ENCODE data around the gene ESRP2. TPM values are rescaled to one million over a fixed set of nuclear protein-coding genes. Genes with fewer than 3 reads are reported as not detected.
A peak's percentile ranks its signal among the peaks of the same experiment; 100 is the strongest.

ESRP2 gene
- total and polyA plus RNA-seq, 7 experiments from 2014 or later, result 0.11 to 0.29 TPM; not detected in 5

DNA sequence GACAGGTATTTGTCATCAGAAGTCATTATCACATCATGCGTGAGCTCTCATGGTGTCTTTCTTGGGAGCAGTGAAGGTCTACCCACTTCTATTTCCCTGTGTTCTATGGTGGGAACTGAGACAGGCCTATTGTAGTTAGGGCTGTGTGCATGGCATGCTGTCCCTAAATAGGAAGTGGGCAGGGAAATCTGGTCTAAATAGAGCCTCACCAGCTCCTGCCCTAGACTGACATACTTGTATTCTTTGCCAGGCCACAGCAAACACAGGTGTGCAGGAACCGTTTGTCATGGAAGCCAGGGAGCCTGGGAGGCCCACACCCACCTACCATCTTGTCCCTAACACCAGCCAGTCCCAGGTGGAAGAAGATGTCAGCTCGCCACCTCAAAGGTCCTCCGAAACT is 38.5 kb upstream of the ESRP2 start:
- intact Hi-C loops (cut with micrococcal nuclease), result no loop called here
- ChIA-PET CTCF (interaction anchor here (1.9 to 27.4 kb wide), 3 partner anchors 10 to 54 kb away, joined by 6 to 317 read pairs (median 32); partner anchors contain the start of gene SLC7A6), POLR2A (interaction anchor here (0.6 to 25.4 kb wide), 6 partner anchors 11 to 165 kb away, joined by 3 to 531 read pairs (median 13); partner anchors contain the start of genes PRMT7, SLC7A6 and SLC7A6OS)
- ATAC-seq, result no peak
- Mint-ChIP-seq H3K27ac (peak overlapping the region; percentile 76 to 98 (median 97)), H3K36me3 (peaks cover 4 to 42% (median 24%) of the 10 kb centered on the region in 5 donors), H3K4me3 (peak overlapping the region; percentile 39 to 100 (median 79)), H3K4me1 (peaks cover 39 to 87% (median 78%) of the 10 kb centered on the region in 7 donors), H3K9me3 (peaks cover 0 to 2% (median 0%) of the 10 kb centered on the region in 11 donors), H3K27me3 (no peaks in the 10 kb centered on the region)
- Histone ChIP-seq H3K9me3 (ENCODE audit: control insufficient read depth in 2 of 3, low read length in 3 of 3) (no peaks in the 10 kb centered on the region), H3K36me3 (ENCODE audit: control insufficient read depth in 2 of 3, insufficient read depth in 3 of 3, low read length in 3 of 3) (peaks cover 0 to 25% (median 10%) of the 10 kb centered on the region in 3 experiments), H3K27me3 (ENCODE audit: control insufficient read depth in 2 of 2, insufficient read depth in 2 of 2, low read length in 2 of 2) (no peaks in the 10 kb centered on the region), H3K27ac (ENCODE audit: low read depth, low read length) (peak overlapping the region; percentile 83), H3K4me3 (ENCODE audit: low read length) (peak overlapping the region; percentile 4), H3K4me1 (ENCODE audit: control insufficient read depth in 2 of 2, insufficient read depth in 2 of 2, low read length in 2 of 2) (peaks cover 52 to 83% of the 10 kb centered on the region in 2 donors)
- no peak for DNase-seq

DNA sequence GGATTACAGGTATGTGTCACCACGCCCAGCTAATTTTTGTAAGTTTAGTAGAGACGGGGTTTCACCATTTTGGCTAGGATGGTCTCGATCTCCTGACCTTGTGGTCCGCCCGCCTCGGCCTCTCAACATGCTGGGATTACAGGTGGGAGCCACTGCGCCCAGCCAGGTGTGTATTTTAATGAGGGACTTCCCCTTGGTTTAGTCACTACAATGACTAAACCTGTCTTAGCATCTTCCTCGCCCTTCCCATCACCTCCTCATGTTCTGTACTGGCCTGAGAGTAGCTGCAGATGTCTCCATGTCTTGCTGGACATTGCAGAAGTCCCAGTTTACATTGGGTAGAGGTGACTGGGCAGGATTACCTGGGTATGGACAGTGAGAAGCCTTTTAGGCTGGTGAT is 38.0 kb upstream of the ESRP2 start:
- Histone ChIP-seq H3K4me1 (ENCODE audit: control insufficient read depth in 2 of 2, insufficient read depth in 2 of 2, low read length in 2 of 2) (peaks cover 57 to 83% of the 10 kb centered on the region in 2 donors), H3K4me3 (ENCODE audit: low read length) (no peak overlapping the region), H3K27me3 (ENCODE audit: control insufficient read depth in 2 of 2, insufficient read depth in 2 of 2, low read length in 2 of 2) (no peaks in the 10 kb centered on the region), H3K27ac (ENCODE audit: low read depth, low read length) (peak overlapping the region; percentile 83), H3K9me3 (ENCODE audit: control insufficient read depth in 2 of 3, low read length in 3 of 3) (no peaks in the 10 kb centered on the region), H3K36me3 (ENCODE audit: control insufficient read depth in 2 of 3, insufficient read depth in 3 of 3, low read length in 3 of 3) (peaks cover 0 to 25% (median 10%) of the 10 kb centered on the region in 3 experiments)
- no peaks in the 10 kb centered on the region for H3K27me3 Mint-ChIP-seq
- POLR2A ChIA-PET, result interaction anchor here (0.6 to 25.4 kb wide), 5 partner anchors 10 to 52 kb away, joined by 4 to 531 read pairs (median 22); partner anchors contain the start of genes PRMT7, SLC7A6 and SLC7A6OS
- peaks cover 0 to 2% (median 0%) of the 10 kb centered on the region in 11 donors for H3K9me3 Mint-ChIP-seq
- peaks cover 39 to 87% (median 79%) of the 10 kb centered on the region in 7 donors for H3K4me1 Mint-ChIP-seq
- peaks cover 4 to 45% (median 30%) of the 10 kb centered on the region in 5 donors for H3K36me3 Mint-ChIP-seq
- peak overlapping the region; percentile 76 to 98 (median 97) for H3K27ac Mint-ChIP-seq
- DNase-seq, result no peak
- CTCF ChIA-PET, result interaction anchor here (3.9 to 27.4 kb wide), 2 partner anchors 11 to 13 kb away, joined by 32 to 317 read pairs; partner anchors contain the start of gene SLC7A6
- H3K4me3 Mint-ChIP-seq, result peak overlapping the region; percentile 54 to 100 (median 79)
- no peak for ATAC-seq
- intact Hi-C loops (cut with micrococcal nuclease), result loop anchor here in 1 of 2 donors (1.0 kb wide), 1 partner anchor 7 kb away; no protein-coding TSS in a partner anchor

- peaks cover 39 to 89% (median 80%) of the 10 kb centered on the region in 7 donors for H3K4me1 Mint-ChIP-seq
- CTCF ChIA-PET, result interaction anchor here (1.0 to 27.4 kb wide), 7 partner anchors 11 to 202 kb away, joined by 3 to 317 read pairs (median 19); partner anchors contain the start of genes PRMT7, SLC7A6 and SLC7A6OS
- H3K27ac Mint-ChIP-seq, result peak overlapping the region; percentile 94 to 98 (median 97)
- peaks cover 0 to 2% (median 0%) of the 10 kb centered on the region in 11 donors for H3K9me3 Mint-ChIP-seq
- H3K27me3 Mint-ChIP-seq, result no peaks in the 10 kb centered on the region
- intact Hi-C loops (cut with micrococcal nuclease), result loop anchor here in 1 of 2 donors (1.0 kb wide), 1 partner anchor 8 kb away; no protein-coding TSS in a partner anchor
- Histone ChIP-seq H3K27me3 (ENCODE audit: control insufficient read depth in 2 of 2, insufficient read depth in 2 of 2, low read length in 2 of 2) (no peaks in the 10 kb centered on the region), H3K27ac (ENCODE audit: low read depth, low read length) (peak overlapping the region; percentile 83), H3K9me3 (ENCODE audit: control insufficient read depth in 2 of 3, low read length in 3 of 3) (no peaks in the 10 kb centered on the region), H3K4me1 (ENCODE audit: control insufficient read depth in 2 of 2, insufficient read depth in 2 of 2, low read length in 2 of 2) (peaks cover 57 to 84% of the 10 kb centered on the region in 2 donors), H3K36me3 (ENCODE audit: control insufficient read depth in 2 of 3, insufficient read depth in 3 of 3, low read length in 3 of 3) (peaks cover 0 to 25% (median 10%) of the 10 kb centered on the region in 3 experiments), H3K4me3 (ENCODE audit: low read length) (peak overlapping the region; percentile 15)
- DNase-seq (no peak), ATAC-seq (no peak)
- POLR2A ChIA-PET, result interaction anchor here (1.5 to 25.4 kb wide), 6 partner anchors 7 to 52 kb away, joined by 4 to 531 read pairs (median 24); partner anchors contain the start of genes PRMT7, SLC7A6 and SLC7A6OS
- peak overlapping the region; percentile 57 to 100 (median 81) for H3K4me3 Mint-ChIP-seq
- peaks cover 4 to 45% (median 30%) of the 10 kb centered on the region in 5 donors for H3K36me3 Mint-ChIP-seq
Measured at GRCh38 chr16:68273459-68273858, 37.5 kb upstream of the ESRP2 start.

DNA sequence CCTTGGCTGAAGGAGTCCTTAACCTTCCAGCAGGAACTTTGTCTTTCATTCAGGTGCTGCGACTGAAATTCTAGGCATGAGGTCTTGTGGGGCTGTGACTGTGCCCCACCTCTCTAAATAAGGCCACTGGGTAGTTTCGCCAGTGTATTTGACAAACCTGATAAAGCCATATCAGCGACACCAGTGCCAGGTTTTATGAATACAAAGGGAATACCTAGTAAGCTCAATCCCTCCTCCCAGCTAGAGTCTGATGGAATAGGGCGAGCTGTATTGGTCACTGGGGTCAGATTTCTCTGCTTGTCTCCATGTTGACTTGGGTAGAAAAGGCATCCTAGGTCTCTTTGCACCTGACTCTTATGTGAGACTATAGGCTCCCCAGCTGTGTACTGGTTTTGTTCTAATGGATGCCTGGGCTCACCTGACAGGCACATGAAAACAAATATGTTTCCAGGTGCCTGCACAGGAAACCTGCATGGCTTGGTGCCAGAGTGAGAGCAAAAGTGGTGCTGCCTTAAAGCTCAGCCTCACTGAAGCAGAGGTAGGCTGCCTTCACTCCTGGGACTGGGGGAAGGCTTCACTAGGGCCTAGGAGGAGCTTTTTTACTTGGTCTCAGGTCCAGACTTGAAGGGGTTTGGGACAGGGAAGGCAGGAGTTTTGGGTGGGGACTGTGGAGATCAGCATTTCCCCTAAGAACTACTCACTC is 36.7 kb upstream of the ESRP2 start:
- Histone ChIP-seq H3K9me3 (ENCODE audit: control insufficient read depth in 2 of 3, low read length in 3 of 3) (no peaks in the 10 kb centered on the region), H3K27me3 (ENCODE audit: control insufficient read depth in 2 of 2, insufficient read depth in 2 of 2, low read length in 2 of 2) (no peaks in the 10 kb centered on the region), H3K4me1 (ENCODE audit: control insufficient read depth in 2 of 2, insufficient read depth in 2 of 2, low read length in 2 of 2) (peaks cover 64 to 87% of the 10 kb centered on the region in 2 donors), H3K4me3 (ENCODE audit: low read length) (peak overlapping the region; percentile 15), H3K36me3 (ENCODE audit: control insufficient read depth in 2 of 3, insufficient read depth in 3 of 3, low read length in 3 of 3) (peaks cover 0 to 26% (median 10%) of the 10 kb centered on the region in 3 experiments), H3K27ac (ENCODE audit: low read depth, low read length) (peak overlapping the region; percentile 83)
- Mint-ChIP-seq H3K4me1 (peaks cover 44 to 93% (median 87%) of the 10 kb centered on the region in 7 donors), H3K36me3 (peaks cover 4 to 50% (median 35%) of the 10 kb centered on the region in 5 donors), H3K9me3 (peaks cover 0 to 2% (median 0%) of the 10 kb centered on the region in 11 donors), H3K27ac (peak overlapping the region; percentile 94 to 98 (median 97)), H3K27me3 (no peaks in the 10 kb centered on the region), H3K4me3 (peak overlapping the region; percentile 57 to 100 (median 81))
- DNase-seq, result peak in 8 of 9 donors; percentile 35 to 89 (median 84)
- intact Hi-C loops (cut with micrococcal nuclease), result loop anchor here in 1 of 2 donors (1.0 kb wide), 1 partner anchor 9 kb away; no protein-coding TSS in a partner anchor
- peak; percentile 59 for ATAC-seq
- POLR2A ChIA-PET, result interaction anchor here (0.7 to 25.4 kb wide), 6 partner anchors 8 to 44 kb away, joined by 3 to 531 read pairs (median 21); partner anchors contain the start of genes PRMT7, SLC7A6 and SLC7A6OS
- CTCF ChIA-PET, result interaction anchor here (0.7 to 27.4 kb wide), 7 partner anchors 11 to 251 kb away, joined by 3 to 317 read pairs (median 5); partner anchors contain the start of genes PRMT7, SLC7A6 and SLC7A6OS

DNA sequence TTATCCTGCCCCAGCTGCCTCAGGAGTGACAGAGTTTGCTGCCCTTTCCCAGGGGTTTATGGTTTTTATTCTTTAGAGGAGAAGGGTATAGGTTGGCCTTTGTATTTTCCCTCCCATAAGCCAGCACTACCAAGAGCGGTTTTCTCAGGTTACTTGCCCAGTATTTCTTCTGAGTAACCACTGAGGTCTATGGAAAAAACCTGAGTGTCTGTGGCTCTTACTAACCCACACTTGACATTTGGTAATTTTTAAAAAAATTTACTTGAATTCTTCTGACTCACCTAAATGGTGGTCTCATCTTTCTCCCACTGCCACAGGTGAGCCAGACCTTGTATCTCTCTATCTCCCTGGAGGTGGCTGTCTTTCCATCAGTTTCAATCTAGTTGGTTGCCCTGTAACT is 34.4 kb upstream of the ESRP2 start:
- ChIA-PET POLR2A (interaction anchor here (1.0 to 25.4 kb wide), 5 partner anchors 9 to 41 kb away, joined by 3 to 531 read pairs (median 9); partner anchors contain the start of genes PRMT7 and SLC7A6OS), CTCF (interaction anchor here (0.6 to 27.4 kb wide), 6 partner anchors 9 to 453 kb away, joined by 3 to 317 read pairs (median 5); partner anchors contain the start of gene SLC7A6)
- Histone ChIP-seq H3K27ac (ENCODE audit: low read depth, low read length) (peak overlapping the region; percentile 83), H3K4me3 (ENCODE audit: low read length) (no peak overlapping the region), H3K36me3 (ENCODE audit: control insufficient read depth in 2 of 3, insufficient read depth in 3 of 3, low read length in 3 of 3) (peaks cover 0 to 29% (median 10%) of the 10 kb centered on the region in 3 experiments), H3K9me3 (ENCODE audit: control insufficient read depth in 2 of 3, low read length in 3 of 3) (no peaks in the 10 kb centered on the region), H3K4me1 (ENCODE audit: control insufficient read depth in 2 of 2, insufficient read depth in 2 of 2, low read length in 2 of 2) (peaks cover 58 to 79% of the 10 kb centered on the region in 2 donors), H3K27me3 (ENCODE audit: control insufficient read depth in 2 of 2, insufficient read depth in 2 of 2, low read length in 2 of 2) (no peaks in the 10 kb centered on the region)
- Mint-ChIP-seq H3K36me3 (peaks cover 4 to 47% (median 27%) of the 10 kb centered on the region in 5 donors), H3K27ac (peak overlapping the region; percentile 93 to 98 (median 95)), H3K4me3 (peak overlapping the region in 8 of 10 donors; percentile 29 to 100 (median 63)), H3K9me3 (no peaks in the 10 kb centered on the region), H3K4me1 (peaks cover 51 to 94% (median 87%) of the 10 kb centered on the region in 7 donors), H3K27me3 (no peaks in the 10 kb centered on the region)
- no peak for ATAC-seq
- intact Hi-C loops (cut with micrococcal nuclease), result no loop called here
- peak in 1 of 9 donors; percentile 47 for DNase-seq
